HK-2 (cell line): ENCODE results near the gene TMEM120B.
"Not testable (repeated sequence)": the region's sequence is repeated elsewhere in the genome, so short reads cannot be mapped to it uniquely, and the experiment has no call there.

ENCODE experiments used
- DNase-seq: peaks from one replicate; pipeline ENCODE4 v3.0.0-alpha.2; 2018; ENCODE audit not compliant: unreplicated experiment

The TMEM120B gene

GRCh38 chr12:121709064-121709424 lies 3.5 kb upstream of the TMEM120B start:
- DNase-seq: not testable (repeated sequence)

GRCh38 chr12:121709478-121709961 lies 3.0 kb upstream of the TMEM120B start:
- peak; percentile 52 for DNase-seq

GRCh38 chr12:121711361-121712189 lies 977 bp upstream of the TMEM120B start:
- peak; percentile 58 for DNase-seq

GRCh38 chr12:121712190-121712460 lies 427 bp upstream of the TMEM120B start:
- no peak for DNase-seq

GRCh38 chr12:121713257-121713777 lies 765 bp downstream of the TMEM120B start:
- DNase-seq: no peak

- DNase-seq: no peak
These were observed 1.2 kb downstream of the TMEM120B start for GRCh38 chr12:121713793-121714192.

- not testable (repeated sequence) for DNase-seq
These were observed 2.5 kb downstream of the TMEM120B start for GRCh38 chr12:121715055-121715454.

- no peak for DNase-seq
These were observed 3.4 kb downstream of the TMEM120B start for GRCh38 chr12:121715862-121716435.

GRCh38 chr12:121717041-121717699 lies 4.6 kb downstream of the TMEM120B start:
- DNase-seq: peak; percentile 56

GRCh38 chr12:121718653-121719239 lies 6.2 kb downstream of the TMEM120B start:
- no peak for DNase-seq

GRCh38 chr12:121719926-121720414 lies 7.4 kb downstream of the TMEM120B start:
- peak; percentile 79 for DNase-seq

- no peak for DNase-seq
These were observed 8.2 kb downstream of the TMEM120B start for GRCh38 chr12:121720762-121721161.

GRCh38 chr12:121722511-121722910 lies 10.0 kb downstream of the TMEM120B start:
- DNase-seq: no peak

GRCh38 chr12:121723200-121723599 lies 10.6 kb downstream of the TMEM120B start:
- DNase-seq: no peak

GRCh38 chr12:121724925-121725324 lies 12.4 kb downstream of the TMEM120B start:
- DNase-seq: no peak

- no peak for DNase-seq
These were observed 12.9 kb downstream of the TMEM120B start for GRCh38 chr12:121725423-121725822.

GRCh38 chr12:121729021-121729420 lies 16.5 kb downstream of the TMEM120B start:
- no peak for DNase-seq

GRCh38 chr12:121731473-121731872 lies 18.9 kb downstream of the TMEM120B start:
- no peak for DNase-seq

- no peak for DNase-seq
These were observed 21.3 kb downstream of the TMEM120B start for GRCh38 chr12:121733849-121734248.

GRCh38 chr12:121738340-121738858 lies 25.8 kb downstream of the TMEM120B start:
- no peak for DNase-seq

GRCh38 chr12:121740847-121741246 lies 28.3 kb downstream of the TMEM120B start:
- no peak for DNase-seq

GRCh38 chr12:121741743-121742142 lies 29.2 kb downstream of the TMEM120B start:
- no peak for DNase-seq
